SU-DHL-6 (cell line): Measurements from ENCODE around the gene RAB11B.
A peak's percentile ranks its signal among the peaks of the same experiment; 100 is the strongest.
"Not testable (repeated sequence)": the region's sequence is repeated elsewhere in the genome, so short reads cannot be mapped to it uniquely, and the experiment has no call there.

ENCODE experiments used
- H2AFZ ChIP-seq: fragments of 200-600 bp; sonication (generic); 2 replicates; pipeline ENCODE4 v1.6.1; 2014; ENCODE audit warnings: low read depth, mild to moderate bottlenecking, moderate library complexity, mixed read lengths, antibody characterized with exemption, low read length; ENCODE audit not compliant: severe bottlenecking
- H3F3A ChIP-seq: fragments of 200-600 bp; shearing (Covaris generic); 2 replicates; pipeline ENCODE4 v1.6.0; 2016; ENCODE audit warnings: antibody characterized with exemption, mild to moderate bottlenecking; ENCODE audit not compliant: insufficient read depth
- H3K27ac ChIP-seq: fragments of 200-600 bp; sonication (generic); 2 replicates; pipeline ENCODE4 v1.5.1; 2016; ENCODE audit warnings: low read depth, mild to moderate bottlenecking, low read length, moderate library complexity, mixed read lengths
- H3K27me3 ChIP-seq: fragments of 200-600 bp; sonication (generic), shearing (Covaris generic); 2 replicates; pipeline ENCODE4 v1.6.0; 2014; ENCODE audit warnings: mild to moderate bottlenecking, low read length
- H3K36me3 ChIP-seq: fragments of 200-600 bp; sonication (generic); 2 replicates; pipeline ENCODE4 v1.6.1; 2014; ENCODE audit warnings: mild to moderate bottlenecking, low read length, mixed read lengths
- H3K4me2 ChIP-seq: fragments of 300-600, 200-600 bp; shearing (Covaris generic), sonication (generic); 2 replicates; pipeline ENCODE4 v1.6.0; 2014; ENCODE audit warnings: low read length, low read depth, mild to moderate bottlenecking; ENCODE audit not compliant: poor library complexity, severe bottlenecking
- H3K4me3 ChIP-seq: fragments of 200-600 bp; sonication (generic); 2 replicates; pipeline ENCODE4 v1.5.1; 2014; ENCODE audit warnings: antibody characterized with exemption, low read length, mild to moderate bottlenecking, mixed read lengths; ENCODE audit not compliant: insufficient read depth, poor library complexity, severe bottlenecking
- H3K79me2 ChIP-seq: fragments of 200-600 bp; sonication (generic); 2 replicates; pipeline ENCODE4 v1.6.1; 2014; ENCODE audit warnings: mild to moderate bottlenecking, low read length, moderate library complexity; ENCODE audit not compliant: insufficient read depth
- H3K9ac ChIP-seq: fragments of 200-600 bp; sonication (generic); 2 replicates; pipeline ENCODE4 v1.7.0; 2014; ENCODE audit warnings: mild to moderate bottlenecking, low read length
- H3K9me2 ChIP-seq: fragments of 200-600 bp; sonication (generic); replicated peaks from 2 replicates; pipeline ENCODE4 v1.6.1; 2014; ENCODE audit warnings: low read length; ENCODE audit not compliant: insufficient read depth
- H3K9me3 ChIP-seq: fragments of 200-600 bp; sonication (generic); 2 replicates; pipeline ENCODE4 v1.6.1; 2014; ENCODE audit warnings: low read length, mixed read lengths; ENCODE audit not compliant: insufficient read depth
- H4K20me1 ChIP-seq: fragments of 200-600 bp; sonication (generic); 2 replicates; pipeline ENCODE4 v1.6.1; 2014; ENCODE audit warnings: low read depth, mild to moderate bottlenecking, antibody characterized with exemption, low read length, moderate library complexity, mixed read lengths
- CTCF ChIP-seq: fragments of 200-600 bp; sonication (generic); IDR thresholded peaks from one replicate; pipeline ENCODE4 v1.5.1; 2017; ENCODE audit warnings: antibody characterized with exemption, mild to moderate bottlenecking, low read length, moderate library complexity; ENCODE audit not compliant: insufficient read depth, poor library complexity, severe bottlenecking
- EZH2phosphoT487 ChIP-seq: fragments of 200-600 bp; sonication (generic), shearing (Covaris generic); conservative IDR thresholded peaks from 2 replicates; pipeline ENCODE4 v1.6.1; 2018; ENCODE audit warnings: mild to moderate bottlenecking, antibody characterized with exemption, low read length, moderate library complexity, mixed read lengths

RAB11B gene

GRCh38 chr19:8343483-8343844 lies 46.7 kb upstream of the RAB11B start:
- H3K4me2 ChIP-seq: peak overlapping the region; percentile 37
- no peak overlapping the region for H3K27ac ChIP-seq
- no peak overlapping the region for H3K4me3 ChIP-seq
- no peaks in the 10 kb centered on the region for H3K36me3 ChIP-seq
- H3K9ac ChIP-seq: no peak overlapping the region
- H4K20me1 ChIP-seq: no peaks in the 10 kb centered on the region
- H3K27me3 ChIP-seq: no peaks in the 10 kb centered on the region
- no peaks in the 10 kb centered on the region for H3K9me3 ChIP-seq
- TF ChIP-seq CTCF (no peak), EZH2phosphoT487 (no peak)
- no peaks in the 10 kb centered on the region for H3K9me2 ChIP-seq
- H3K79me2 ChIP-seq: no peaks in the 10 kb centered on the region
- H2AFZ ChIP-seq: peak overlapping the region; percentile 35
- H3F3A ChIP-seq: no peaks in the 10 kb centered on the region

- not testable (repeated sequence) for H3K27me3 ChIP-seq, H4K20me1 ChIP-seq, H3K4me3 ChIP-seq, H3K9me2 ChIP-seq, H2AFZ ChIP-seq, H3K9ac ChIP-seq, H3K4me2 ChIP-seq, H3K9me3 ChIP-seq, H3K79me2 ChIP-seq, H3K36me3 ChIP-seq, H3K27ac ChIP-seq, H3F3A ChIP-seq
Measured at GRCh38 chr19:8349629-8350372, 40.4 kb upstream of the RAB11B start.

- Histone ChIP-seq H3K27ac (no peak overlapping the region), H3K79me2 (no peaks in the 10 kb centered on the region), H4K20me1 (no peaks in the 10 kb centered on the region), H3K4me3 (no peak overlapping the region), H3K9me2 (no peaks in the 10 kb centered on the region), H3K9me3 (no peaks in the 10 kb centered on the region), H3K4me2 (no peak overlapping the region), H3K9ac (no peak overlapping the region), H3F3A (no peaks in the 10 kb centered on the region), H3K27me3 (no peaks in the 10 kb centered on the region), H2AFZ (no peak overlapping the region), H3K36me3 (no peaks in the 10 kb centered on the region)
- TF ChIP-seq EZH2phosphoT487: no peak
Measured at GRCh38 chr19:8352134-8352827, 37.9 kb upstream of the RAB11B start.

GRCh38 chr19:8352845-8353244 lies 37.3 kb upstream of the RAB11B start:
- H3K9ac ChIP-seq, H3K9me2 ChIP-seq, H3K36me3 ChIP-seq, H3K27ac ChIP-seq, H3K4me3 ChIP-seq, H3K27me3 ChIP-seq, H2AFZ ChIP-seq, H3K4me2 ChIP-seq, H3K9me3 ChIP-seq, H3F3A ChIP-seq, H3K79me2 ChIP-seq, H4K20me1 ChIP-seq: not testable (repeated sequence)
